T1000 (cell line): ENCODE measurements around the gene GCK.

Source experiments
- DNase-seq: peaks from one replicate; lab custom pipeline; 2025; ENCODE audit warnings: mixed read lengths; lab: John Stamatoyannopoulos, UW

Gene GCK

DNA sequence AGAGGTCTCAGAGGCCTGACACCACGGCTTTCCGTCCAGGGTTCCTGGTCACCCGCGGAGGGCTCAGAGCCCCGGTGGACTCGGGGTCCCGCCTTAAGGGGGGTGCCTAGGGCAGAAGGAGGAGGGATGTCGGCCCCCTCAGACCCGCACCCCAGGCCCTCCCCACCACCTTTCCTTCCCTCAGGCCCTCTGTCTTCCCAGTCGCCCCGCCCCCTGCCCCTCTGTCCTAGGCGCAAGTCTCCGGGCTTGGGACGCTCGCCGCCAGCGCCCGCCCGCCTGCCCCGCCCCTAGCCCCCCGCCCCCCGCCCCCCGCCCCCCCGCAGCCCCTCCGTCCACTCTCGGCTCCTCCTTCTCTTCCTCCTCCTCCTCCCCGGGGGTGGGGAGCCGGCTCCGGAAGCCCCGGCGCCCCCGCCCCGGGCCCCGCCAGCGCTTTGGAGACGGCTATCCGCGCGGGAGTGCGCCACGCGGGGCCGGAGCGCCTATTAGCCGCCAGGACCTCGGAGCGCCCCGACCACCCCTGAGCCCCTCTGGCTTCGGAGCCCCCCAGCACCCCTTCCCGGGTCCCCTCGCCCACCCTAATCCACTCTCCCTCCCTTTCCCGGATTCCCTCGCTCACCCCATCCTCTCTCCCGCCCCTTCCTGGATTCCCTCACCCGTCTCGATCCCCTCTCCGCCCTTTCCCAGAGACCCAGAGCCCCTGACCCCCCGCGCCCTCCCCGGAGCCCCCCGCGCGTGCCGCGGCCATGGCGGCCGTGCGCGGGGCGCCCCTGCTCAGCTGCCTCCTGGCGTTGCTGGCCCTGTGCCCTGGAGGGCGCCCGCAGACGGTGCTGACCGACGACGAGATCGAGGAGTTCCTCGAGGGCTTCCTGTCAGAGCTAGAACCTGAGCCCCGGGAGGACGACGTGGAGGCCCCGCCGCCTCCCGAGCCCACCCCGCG is 85.0 kb downstream of the GCK start, which contains the start of gene AEBP1:
Gene AEBP1, plus strand, starts transcription at position 423 of the 937 bp plus-strand sequence. Its CDS starts 321 bp downstream, at position 744.
- no peak for DNase-seq

DNA sequence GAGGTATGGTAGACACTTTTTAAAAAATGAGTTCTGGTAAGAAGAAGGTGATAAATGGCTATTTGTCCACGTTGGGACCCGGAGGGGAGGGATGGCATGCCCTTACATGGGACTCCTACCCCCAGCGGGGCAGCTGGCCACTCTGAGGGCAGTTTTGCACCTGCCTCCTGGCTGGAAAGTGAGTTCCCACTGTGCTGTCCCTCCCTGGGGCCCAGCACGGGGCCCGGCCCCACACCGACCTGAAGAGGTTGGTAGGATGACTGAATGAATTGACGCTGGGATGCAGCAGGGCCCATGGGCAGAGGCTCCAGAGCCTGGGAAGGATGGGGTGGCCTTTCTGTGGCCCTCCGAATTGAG is 85.7 kb downstream of the GCK start:
- DNase-seq: no peak

- no peak for DNase-seq
Measured at GRCh38 chr7:44102846-44103565, 86.2 kb downstream of the GCK start.

GRCh38 chr7:44101966-44102845 is 87.0 kb downstream of the GCK start:
- peak; percentile 41 for DNase-seq

DNA sequence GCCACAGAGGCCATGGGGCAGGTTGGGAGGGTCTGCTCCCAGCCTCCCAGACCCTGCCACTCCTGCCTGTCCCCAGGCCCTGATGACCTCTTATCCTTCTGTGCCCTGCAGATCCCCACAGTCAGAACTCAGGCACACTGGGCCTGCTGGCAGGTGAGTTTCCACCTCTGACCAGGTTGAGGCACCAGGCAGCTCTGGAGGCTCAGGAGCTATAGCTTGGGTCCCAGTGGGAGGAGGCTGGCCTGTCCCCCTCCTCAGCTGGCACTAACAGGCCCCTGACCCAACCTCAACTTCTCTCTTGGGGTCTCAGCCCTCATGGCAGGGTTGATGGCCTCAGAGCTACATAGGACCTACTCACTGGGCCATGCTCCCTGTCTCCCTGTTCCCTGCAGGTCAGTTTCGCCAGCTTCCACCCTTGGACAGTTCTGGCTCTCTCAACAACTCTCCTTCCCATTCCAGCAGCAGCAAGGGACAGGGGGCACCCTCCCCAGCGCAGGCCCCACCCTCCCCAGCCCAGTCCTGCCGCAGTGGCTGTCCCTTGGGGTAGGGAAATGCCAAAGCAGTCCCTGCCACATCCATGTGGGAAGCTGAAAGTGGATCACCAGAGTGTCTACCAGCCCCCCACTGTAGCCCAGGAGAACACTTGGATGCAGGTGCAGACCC is 87.8 kb downstream of the GCK start:
- DNase-seq: no peak

DNA sequence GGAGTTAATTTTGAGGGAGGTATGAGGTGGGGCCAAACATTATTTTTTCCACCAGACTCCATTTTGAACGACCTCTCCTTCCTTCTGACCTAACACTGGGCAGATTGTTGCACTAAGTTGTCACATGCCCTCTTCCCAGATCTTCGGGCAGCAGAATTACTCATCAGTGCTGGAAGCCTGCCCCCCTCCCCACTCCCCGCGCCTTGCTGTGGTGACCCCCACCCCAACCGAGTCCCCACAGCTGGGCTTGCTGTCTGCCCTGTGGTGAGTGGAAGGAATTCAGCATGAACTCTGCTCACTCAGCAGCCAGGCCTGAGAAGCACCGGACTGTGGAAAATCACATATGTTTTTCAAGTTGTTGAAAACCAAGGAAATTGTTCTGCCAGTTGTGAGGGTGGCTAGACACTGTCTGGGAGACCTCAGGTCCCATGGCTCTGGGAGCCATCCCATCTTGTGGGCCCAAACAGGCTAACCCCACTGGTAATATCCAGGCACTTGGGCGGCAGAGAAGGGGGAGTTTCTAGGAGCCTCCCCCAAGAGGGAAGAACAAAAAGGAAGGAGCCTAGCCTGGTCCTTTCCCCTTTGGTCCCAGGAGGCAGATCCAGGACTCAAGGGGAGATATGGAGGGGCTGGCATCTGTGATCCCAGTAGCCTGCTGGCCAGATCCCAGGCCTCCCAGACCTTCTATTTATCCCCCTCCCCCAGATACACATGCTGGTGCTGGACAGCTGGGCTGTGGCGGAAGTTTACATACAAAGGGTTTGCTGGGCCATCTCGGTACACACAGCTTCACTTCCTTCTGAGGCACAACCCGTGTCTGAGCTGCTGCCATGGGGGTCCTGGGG is 88.6 kb downstream of the GCK start:
- peak; percentile 35 for DNase-seq

- no peak for DNase-seq
Measured at GRCh38 chr7:44099669-44100068, 89.6 kb downstream of the GCK start.

DNA sequence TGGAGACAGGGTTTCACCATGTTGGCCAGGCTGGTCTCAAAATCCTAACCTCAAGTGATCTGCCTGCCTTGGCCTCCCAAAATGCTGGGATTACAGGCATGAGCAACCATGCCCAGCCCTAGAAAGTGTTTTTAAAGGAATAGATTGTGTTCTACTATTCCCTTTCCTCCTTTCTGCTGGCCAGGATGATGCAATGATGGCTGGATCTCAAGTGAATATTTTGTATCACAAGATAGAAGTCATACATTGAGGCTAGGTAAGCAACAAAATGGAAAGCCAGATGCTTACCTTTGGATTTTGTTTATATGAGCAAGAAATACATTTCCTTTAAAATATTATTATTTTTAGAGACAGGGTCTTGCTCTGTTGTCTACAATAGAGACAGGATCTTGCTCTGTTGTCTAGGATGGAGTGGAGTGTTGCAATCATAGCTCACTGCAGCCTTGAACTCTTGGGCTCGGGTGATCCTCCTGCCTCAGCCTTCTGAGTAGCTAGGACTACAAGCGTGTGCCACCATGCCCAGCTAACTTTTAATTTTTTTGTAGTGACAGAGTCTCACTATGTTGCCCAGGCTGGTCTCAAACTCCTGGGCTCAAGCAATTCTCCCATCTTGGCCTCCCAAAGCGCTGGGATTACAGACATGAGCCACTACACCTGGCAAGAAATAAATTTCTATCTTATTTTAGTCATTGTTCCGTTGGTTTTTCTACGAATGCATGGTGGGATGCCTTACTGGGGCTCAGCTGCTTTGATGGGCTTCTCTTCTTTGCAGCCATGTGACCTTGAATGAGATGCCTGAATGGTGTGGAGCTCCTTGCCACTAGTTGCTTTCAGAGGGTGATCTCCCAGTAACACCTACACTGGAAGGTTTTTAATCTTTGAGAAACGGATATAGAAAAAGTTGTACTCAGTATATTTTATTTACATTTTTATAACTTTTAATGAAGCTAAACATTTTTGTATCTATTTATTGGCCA is 90.9 kb downstream of the GCK start:
- no peak for DNase-seq

DNA sequence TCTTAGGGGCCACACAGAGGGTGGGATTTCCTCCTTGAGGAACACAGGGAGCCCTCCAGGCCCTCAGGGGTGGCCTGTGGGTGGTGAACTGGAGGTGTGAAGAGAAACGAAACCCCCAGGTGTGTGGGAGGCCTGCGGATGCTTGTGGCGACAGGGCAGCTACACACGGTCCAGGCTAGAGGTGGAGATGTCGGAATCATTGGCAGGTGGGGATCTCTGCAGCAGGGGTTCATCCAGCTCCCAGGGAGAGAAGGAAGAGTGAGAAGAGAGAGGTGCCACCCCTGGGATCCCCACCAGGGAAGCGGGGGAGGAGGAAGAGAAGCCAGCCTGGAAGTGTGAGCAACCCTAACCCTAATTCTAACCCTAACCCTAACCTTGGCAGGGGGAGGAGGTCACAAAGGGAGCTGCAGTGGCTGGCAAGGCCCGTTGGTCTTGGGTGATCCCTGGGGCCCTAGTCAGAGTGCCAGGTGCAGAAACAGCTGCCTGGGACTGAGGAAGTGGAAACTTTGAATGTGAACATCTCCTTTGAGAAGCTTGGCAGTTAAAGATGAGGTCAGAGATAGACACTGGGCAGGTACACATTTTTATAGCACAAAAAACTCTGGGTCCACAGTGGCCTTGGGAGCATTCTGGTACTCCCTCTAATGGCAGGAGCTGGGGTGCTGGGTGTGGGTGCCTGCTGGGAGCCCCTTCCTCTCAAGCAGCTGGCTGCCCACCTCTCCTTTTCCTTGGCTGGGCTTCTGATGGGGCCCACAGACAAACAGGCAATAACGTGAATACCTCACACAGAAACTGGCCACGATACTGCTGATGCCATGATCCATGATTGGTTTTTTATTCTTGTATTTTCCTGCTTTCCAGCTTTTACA is 91.9 kb downstream of the GCK start:
- DNase-seq: no peak

DNA sequence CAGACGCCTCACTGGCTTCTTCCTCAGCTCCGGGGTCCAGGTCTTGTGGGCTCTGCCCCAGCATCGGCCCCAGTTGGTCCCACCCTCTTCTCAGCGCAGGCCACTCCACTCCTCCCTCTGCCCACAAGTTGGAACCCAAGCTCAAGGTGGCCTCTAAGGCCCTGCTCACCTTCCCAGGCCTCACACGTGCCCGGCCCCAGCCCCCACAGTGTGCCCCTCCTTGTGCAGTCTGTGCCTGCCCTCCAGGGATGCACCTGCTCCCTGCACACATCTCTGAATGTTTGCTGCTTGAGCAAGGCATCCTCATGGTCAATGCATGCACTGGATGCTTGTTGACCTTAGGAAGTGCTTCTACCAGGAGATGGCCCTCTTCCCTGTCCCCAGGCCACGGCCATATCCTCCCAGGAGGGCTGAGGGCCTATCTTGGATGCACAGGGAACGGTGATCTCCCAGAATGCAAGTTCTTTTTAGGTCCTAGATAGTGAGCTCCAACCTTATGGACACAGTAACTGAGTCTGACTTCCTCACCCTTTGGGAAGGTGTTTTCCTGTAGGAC is 92.8 kb downstream of the GCK start:
- DNase-seq: no peak

DNA sequence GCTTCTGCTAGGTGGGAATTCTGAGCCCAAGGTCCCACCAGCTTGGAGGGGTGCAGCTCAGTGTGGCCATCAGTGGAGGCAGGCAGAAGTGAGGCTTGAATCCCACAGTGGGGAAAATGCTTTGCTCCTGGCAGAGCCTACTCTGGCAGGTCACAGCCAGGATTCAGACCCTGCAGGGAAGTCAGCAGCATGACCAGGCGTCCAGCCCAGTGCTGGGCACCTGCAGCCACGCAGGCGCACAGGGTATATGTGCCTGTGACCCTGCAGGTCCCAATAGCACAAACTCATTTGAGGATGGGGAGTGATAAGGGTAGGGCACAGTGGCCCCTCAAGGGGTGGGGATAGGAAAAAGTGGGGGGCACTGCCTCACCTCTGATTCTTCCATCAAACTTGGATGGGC is 93.5 kb downstream of the GCK start:
- no peak for DNase-seq

- DNase-seq: no peak
Measured at GRCh38 chr7:44094883-44095592, 94.2 kb downstream of the GCK start.

DNA sequence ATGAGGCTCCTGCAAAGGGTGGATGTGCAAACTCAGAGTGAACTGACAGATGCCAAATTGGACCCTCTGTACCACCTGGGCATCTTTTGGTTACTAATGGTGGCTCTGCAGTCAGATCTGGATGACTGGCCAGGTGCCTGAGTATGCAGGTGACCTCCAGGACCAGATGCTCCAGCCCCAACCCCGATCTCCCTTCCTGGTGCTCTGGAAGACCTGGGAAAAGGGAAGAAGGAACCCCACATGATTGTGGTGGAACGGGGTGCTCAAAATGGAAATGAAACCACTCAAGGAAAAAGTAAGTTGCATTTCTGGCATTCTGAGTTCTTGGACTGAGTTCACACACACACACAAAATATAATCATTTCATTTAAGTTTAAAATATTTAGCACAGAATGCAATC is 94.9 kb downstream of the GCK start:
- DNase-seq: no peak
